MM.1S (cell line): ENCODE data around the gene LTO1.

Experiments used
- DNase-seq: peaks from one replicate; pipeline ENCODE4 v3.0.0-alpha.2; 2015
- H2AFZ ChIP-seq: fragments of 300-600 bp; sonication (generic); 2 replicates; pipeline ENCODE4 v1.6.0; 2016; ENCODE audit warnings: antibody characterized with exemption, low read length
- H3F3A ChIP-seq: fragments of 300-600 bp; sonication (generic); 2 replicates; pipeline ENCODE4 v1.6.1; 2016; ENCODE audit warnings: mild to moderate bottlenecking, antibody characterized with exemption, low read length, moderate library complexity, mixed read lengths; ENCODE audit not compliant: insufficient read depth
- H3K27ac ChIP-seq: fragments of 300-600 bp; sonication (generic); 2 replicates; pipeline ENCODE4 v1.5.1; 2016; ENCODE audit warnings: mild to moderate bottlenecking, low read length
- H3K27me3 ChIP-seq: fragments of 300-600 bp; sonication (generic); replicated peaks from 2 replicates; pipeline ENCODE4 v1.6.0; 2016; ENCODE audit warnings: low read length; ENCODE audit not compliant: insufficient read depth
- H3K36me3 ChIP-seq: fragments of 300-600 bp; sonication (generic); replicated peaks from 2 replicates; pipeline ENCODE4 v1.6.1; 2016; ENCODE audit warnings: mild to moderate bottlenecking, low read length, mixed read lengths; ENCODE audit not compliant: insufficient read depth
- H3K4me1 ChIP-seq: fragments of 300-600 bp; sonication (generic); 2 replicates; pipeline ENCODE4 v1.6.1; 2016; ENCODE audit warnings: low read length, mixed read lengths
- H3K4me2 ChIP-seq: fragments of 300-600 bp; sonication (generic); 2 replicates; pipeline ENCODE4 v1.6.0; 2016; ENCODE audit warnings: low read depth, low read length
- H3K4me3 ChIP-seq: fragments of 300-600 bp; sonication (generic); 2 replicates; pipeline ENCODE4 v1.5.1; 2016; ENCODE audit warnings: low read length, mixed read lengths
- H3K79me2 ChIP-seq: fragments of 300-600 bp; sonication (generic); 2 replicates; pipeline ENCODE4 v1.6.1; 2016; ENCODE audit warnings: mixed run types, low read length, mixed read lengths
- H3K9ac ChIP-seq: fragments of 300-600 bp; sonication (generic); 2 replicates; pipeline ENCODE4 v1.6.1; 2016; ENCODE audit warnings: low read length, mixed read lengths
- H3K9me2 ChIP-seq: fragments of 300-600 bp; sonication (generic); replicated peaks from 2 replicates; pipeline ENCODE4 v1.6.1; 2016; ENCODE audit warnings: mild to moderate bottlenecking, low read length, mixed read lengths; ENCODE audit not compliant: insufficient read depth
- H3K9me3 ChIP-seq: fragments of 300-600 bp; sonication (generic); replicated peaks from 2 replicates; pipeline ENCODE4 v1.6.1; 2016; ENCODE audit warnings: mild to moderate bottlenecking, low read length, mixed read lengths; ENCODE audit not compliant: insufficient read depth
- H4K20me1 ChIP-seq: fragments of 300-600 bp; sonication (generic); 2 replicates; pipeline ENCODE4 v1.6.1; 2016; ENCODE audit warnings: mild to moderate bottlenecking, low read length, moderate library complexity, mixed read lengths; ENCODE audit not compliant: insufficient read depth
- CTCF ChIP-seq: fragments of 300-600 bp; sonication (generic); IDR thresholded peaks from 2 replicates; pipeline ENCODE4 v1.5.1; 2016; ENCODE audit warnings: antibody characterized with exemption, low read length, mixed read lengths
- EZH2 ChIP-seq: fragments of 300-600 bp; sonication (generic); optimal IDR thresholded peaks from 2 replicates; pipeline ENCODE3; 2017; ENCODE audit warnings: low read depth, mild to moderate bottlenecking, antibody characterized with exemption, low read length, mixed read lengths
- EZH2phosphoT487 ChIP-seq: fragments of 300-600 bp; sonication (generic); IDR thresholded peaks from 2 replicates; pipeline ENCODE4 v1.6.1; 2018; ENCODE audit warnings: antibody characterized with exemption, low read length

The LTO1 gene

GRCh38 chr11:69665669-69666068 lies 9.5 kb downstream of the LTO1 start:
- 0 out of 2 replicates have a peak, but pooled peaks cover 6% of the 10 kb centered on the region for H3K79me2 ChIP-seq
- TF ChIP-seq EZH2 (no peak), CTCF (no peak), EZH2phosphoT487 (no peak)
- no peak overlapping the region for H3K27ac ChIP-seq
- H2AFZ ChIP-seq = no peak overlapping the region
- H3F3A ChIP-seq = no peaks in the 10 kb centered on the region
- H3K36me3 ChIP-seq = no peaks in the 10 kb centered on the region
- no peaks in the 10 kb centered on the region for H3K9me3 ChIP-seq
- H3K27me3 ChIP-seq = no peaks in the 10 kb centered on the region
- H4K20me1 ChIP-seq = no peaks in the 10 kb centered on the region
- H3K4me1 ChIP-seq = no peaks in the 10 kb centered on the region
- H3K9me2 ChIP-seq = no peaks in the 10 kb centered on the region
- no peak overlapping the region for H3K9ac ChIP-seq
- no peak overlapping the region for H3K4me3 ChIP-seq
- H3K4me2 ChIP-seq = no peak overlapping the region
- DNase-seq = no peak

GRCh38 chr11:69664901-69665300 lies 10.3 kb downstream of the LTO1 start:
- Histone ChIP-seq H3K36me3 (no peaks in the 10 kb centered on the region), H3F3A (no peaks in the 10 kb centered on the region)
- TF ChIP-seq CTCF (no peak), EZH2phosphoT487 (no peak), EZH2 (no peak)

GRCh38 chr11:69664103-69664775 lies 10.9 kb downstream of the LTO1 start:
- no peak for DNase-seq
- Histone ChIP-seq H3K27ac (no peak overlapping the region), H3K9ac (no peak overlapping the region), H3K9me2 (no peaks in the 10 kb centered on the region), H3K27me3 (no peaks in the 10 kb centered on the region), H3K9me3 (no peaks in the 10 kb centered on the region), H3F3A (no peaks in the 10 kb centered on the region), H3K36me3 (no peaks in the 10 kb centered on the region), H3K4me3 (no peak overlapping the region), H3K79me2 (0 out of 2 replicates have a peak, but pooled peaks cover 4% of the 10 kb centered on the region), H4K20me1 (no peaks in the 10 kb centered on the region), H3K4me2 (no peak overlapping the region), H3K4me1 (no peaks in the 10 kb centered on the region), H2AFZ (no peak overlapping the region)
- TF ChIP-seq EZH2 (no peak), EZH2phosphoT487 (no peak), CTCF (no peak)

More at GRCh38 chr11:69664901-69665300, 10.3 kb downstream of the LTO1 start:
- no peaks in the 10 kb centered on the region for H4K20me1 ChIP-seq
- H3K27ac ChIP-seq = no peak overlapping the region
- H3K9ac ChIP-seq = no peak overlapping the region
- H2AFZ ChIP-seq = no peak overlapping the region
- no peaks in the 10 kb centered on the region for H3K27me3 ChIP-seq
- no peak overlapping the region for H3K4me3 ChIP-seq
- no peaks in the 10 kb centered on the region for H3K9me3 ChIP-seq
- no peaks in the 10 kb centered on the region for H3K4me1 ChIP-seq
- H3K79me2 ChIP-seq = 0 out of 2 replicates have a peak, but pooled peaks cover 6% of the 10 kb centered on the region
- no peak overlapping the region for H3K4me2 ChIP-seq
- no peaks in the 10 kb centered on the region for H3K9me2 ChIP-seq
- no peak for DNase-seq
